HG02678 (cell line): ENCODE results near the gene KLK11.

Source experiments
- ATAC-seq: cut with Tn5 transposase; IDR thresholded peaks from one replicate; pipeline ENCODE4 v1.9.1; 2021; ENCODE audit warnings: mild to moderate bottlenecking, moderate library complexity; ENCODE audit not compliant: unreplicated experiment

KLK11 gene, protein sequence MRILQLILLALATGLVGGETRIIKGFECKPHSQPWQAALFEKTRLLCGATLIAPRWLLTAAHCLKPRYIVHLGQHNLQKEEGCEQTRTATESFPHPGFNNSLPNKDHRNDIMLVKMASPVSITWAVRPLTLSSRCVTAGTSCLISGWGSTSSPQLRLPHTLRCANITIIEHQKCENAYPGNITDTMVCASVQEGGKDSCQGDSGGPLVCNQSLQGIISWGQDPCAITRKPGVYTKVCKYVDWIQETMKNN

DNA sequence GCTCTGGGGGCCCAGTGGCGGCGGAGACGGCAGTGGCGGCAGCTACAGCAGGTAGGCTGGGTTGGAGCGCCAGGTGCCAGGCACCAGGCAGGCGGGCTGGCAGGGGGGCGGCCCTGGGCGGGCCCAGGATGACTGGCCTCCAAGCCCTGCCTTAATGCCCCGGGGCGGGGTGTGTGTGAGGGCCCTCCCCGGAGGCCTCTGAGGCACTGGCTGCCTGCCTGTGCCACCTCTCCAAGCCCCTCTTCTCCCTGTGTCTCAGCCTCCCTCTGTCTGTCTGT, at the start of gene KLK11:
TSS of gene KLK11 (minus strand) at position 63 of the 278 bp plus-strand sequence. CDS start 985 bp downstream, outside the sequence.
- ATAC-seq, result no peak

DNA sequence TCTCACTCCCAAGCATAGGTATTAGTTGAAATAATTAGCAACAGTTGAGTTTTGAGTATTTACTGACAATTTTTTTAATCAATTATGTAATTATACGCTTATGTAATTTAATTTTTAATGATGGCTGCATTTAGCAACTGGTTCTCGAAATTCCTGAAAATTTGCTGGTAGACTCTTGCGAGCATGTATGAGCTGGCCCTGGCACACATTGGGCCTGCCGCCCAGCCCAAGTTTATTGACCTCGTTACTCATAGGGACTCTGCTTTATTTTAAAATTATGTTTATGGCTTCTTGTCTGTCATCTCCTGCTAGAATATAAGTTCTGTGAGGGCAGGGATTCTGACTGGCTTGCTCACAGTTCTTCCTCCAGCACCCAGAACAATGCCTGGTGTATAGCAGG, 49.6 kb upstream of the KLK11 start:
- ATAC-seq, result no peak

DNA sequence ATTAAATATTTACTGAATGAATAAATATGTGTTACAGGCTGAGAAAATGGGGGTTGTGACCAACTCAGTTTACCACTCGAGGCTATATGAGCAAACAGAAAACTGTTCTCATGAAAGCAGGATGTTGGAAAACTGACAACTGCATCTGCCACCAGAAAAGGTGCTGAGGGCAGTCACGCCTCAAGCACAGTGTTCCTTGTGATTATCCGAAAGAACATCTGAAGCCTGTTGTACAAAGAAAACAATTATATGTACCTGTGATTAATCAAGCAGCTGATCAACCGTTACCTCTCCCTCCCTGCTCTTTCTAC, 44.6 kb upstream of the KLK11 start:
- no peak for ATAC-seq

DNA sequence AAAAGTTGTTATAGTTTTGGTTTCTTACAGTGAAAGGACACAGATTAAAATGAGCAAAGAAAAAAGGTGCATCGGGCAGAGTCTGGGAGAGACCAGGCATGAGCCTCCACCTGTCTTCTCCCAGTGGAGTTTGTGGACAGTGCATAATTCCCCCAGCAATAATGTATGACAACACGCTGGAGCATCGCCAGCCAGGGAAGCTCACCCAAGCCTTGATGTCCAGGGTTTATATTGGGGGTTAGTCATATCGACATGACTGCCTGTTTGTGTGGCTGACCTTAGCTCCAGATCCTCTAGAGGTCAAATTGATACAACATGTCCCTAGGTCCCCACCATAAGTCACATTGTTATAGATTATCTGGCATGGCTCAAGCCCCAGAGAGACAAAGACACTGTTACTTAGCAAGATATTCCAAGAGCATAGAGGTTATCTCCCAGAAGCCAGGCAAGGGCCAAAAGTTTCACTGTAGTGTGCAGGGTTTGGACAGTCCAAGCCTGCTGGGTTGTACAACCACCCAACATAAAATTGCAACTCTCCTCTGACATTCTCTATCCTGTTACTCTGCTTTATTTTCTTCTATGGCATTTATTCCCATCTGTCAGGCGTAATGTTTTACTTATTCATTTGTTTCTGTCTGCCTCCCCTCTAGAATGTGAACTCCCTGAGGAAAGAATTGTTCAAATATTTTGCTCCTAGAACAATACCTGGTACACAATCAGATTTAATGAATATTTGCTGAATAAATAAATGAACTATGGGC, 44.1 kb upstream of the KLK11 start:
- ATAC-seq, result no peak

DNA sequence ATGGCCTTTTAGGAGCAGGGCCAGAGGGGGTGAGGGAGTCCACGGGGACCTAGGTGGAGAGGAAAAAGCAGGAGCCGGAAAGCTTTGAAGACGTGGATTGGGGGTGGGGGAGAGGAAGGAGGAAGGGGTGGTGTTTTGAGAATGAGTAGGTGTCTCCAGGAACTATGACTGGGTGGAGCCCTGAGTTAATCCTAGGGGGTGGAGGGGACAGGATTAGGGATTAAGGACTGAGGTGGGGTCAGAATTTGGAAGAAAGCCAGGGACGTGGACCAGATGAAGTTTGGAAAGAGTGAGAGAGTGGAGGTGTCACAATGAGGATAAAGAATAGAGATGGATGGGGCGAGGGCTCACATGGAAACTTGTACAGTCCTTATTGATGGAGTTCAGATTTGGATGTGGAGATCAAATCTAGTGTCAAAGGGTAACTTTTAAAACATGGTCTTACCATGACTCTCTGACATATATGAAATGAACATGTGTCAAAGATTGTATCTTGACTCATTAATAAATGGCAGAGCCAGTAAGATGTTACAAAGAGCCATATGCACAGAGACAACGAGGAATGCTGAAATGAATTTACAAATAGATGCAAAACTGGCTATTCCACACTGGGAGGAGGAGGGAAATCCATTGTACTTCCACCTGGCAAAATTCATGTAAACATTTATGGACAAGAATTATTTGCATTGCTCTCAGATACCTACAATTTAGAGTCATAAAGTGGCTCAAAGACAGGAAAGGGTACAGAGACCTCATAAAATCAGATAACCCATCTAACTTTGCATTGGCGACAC, 40.2 kb upstream of the KLK11 start:
- no peak for ATAC-seq

DNA sequence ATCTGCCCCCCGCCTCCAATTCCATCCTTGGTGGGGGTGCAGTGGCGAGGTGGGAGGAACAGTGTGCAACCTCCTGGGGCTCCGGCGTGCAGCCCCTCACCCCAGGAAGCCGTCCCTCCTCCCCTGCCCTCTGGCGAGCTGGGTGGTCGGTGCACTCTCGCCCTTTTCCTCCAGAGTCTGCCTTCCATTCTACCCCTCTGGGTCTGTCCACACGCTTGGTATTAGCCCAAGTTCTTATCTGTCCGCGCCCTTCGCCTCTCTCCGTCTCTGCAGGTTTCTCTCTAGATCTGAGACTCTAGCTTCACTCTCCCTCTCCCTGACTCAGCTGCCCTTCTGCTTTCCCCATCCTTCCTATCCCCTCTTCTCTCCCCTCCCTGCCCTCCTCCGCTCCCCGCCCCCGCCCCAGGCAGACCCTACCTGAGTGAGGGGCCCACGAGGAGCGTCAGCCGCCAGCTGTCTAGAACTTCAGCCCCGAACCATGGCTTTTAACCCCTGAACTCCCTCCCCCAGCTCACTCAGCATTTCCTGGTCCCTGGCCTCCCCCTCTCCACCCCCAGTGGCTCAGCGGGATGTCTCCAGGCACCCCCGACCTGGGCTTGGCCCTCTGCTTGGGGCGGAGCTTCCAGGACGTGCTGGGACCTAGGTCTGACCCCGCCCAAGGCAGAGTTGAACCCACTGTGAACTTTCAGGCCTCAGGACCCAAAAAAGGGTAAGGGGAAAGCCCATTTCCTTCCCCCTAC, 39.0 kb upstream of the KLK11 start:
- ATAC-seq, result no peak

DNA sequence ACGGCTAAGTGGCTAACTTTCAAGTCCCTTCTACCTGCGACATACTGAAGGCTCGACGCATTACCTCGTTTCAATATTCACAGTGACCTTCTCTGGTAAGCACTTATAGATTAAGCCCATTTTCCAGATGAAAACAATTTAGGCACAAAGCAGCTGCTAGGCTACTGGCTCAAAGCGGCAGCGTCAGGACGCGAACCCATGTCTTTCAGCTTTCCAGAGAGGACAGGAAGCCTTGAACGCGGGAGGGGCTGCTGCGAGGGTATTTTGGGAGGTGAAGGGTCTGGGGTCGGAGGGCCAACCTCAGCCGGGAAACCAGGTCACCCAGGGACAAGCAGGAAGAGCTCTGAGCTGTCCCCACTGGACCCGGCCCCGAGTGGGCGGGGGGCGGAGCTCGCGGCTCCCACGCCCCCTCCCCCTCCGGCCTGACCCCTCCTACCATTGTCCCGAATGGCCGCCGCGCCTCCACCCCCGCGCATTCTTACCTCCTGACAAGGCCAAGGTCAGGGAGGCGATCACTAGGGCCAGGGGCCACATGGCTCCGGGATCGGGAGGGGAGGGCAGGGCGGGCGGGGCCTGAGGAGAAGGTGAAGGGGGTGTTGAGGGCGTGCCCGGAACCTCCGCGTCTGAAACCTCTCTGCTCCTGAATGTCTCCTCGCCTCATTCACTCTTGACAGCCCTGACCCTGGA, 38.3 kb upstream of the KLK11 start, which contains the start of gene KLK13:
TSS of gene KLK13 (minus strand) at position 559 of the 687 bp plus-strand sequence. CDS start at position 534, 25 bp downstream.
- ATAC-seq, result no peak

DNA sequence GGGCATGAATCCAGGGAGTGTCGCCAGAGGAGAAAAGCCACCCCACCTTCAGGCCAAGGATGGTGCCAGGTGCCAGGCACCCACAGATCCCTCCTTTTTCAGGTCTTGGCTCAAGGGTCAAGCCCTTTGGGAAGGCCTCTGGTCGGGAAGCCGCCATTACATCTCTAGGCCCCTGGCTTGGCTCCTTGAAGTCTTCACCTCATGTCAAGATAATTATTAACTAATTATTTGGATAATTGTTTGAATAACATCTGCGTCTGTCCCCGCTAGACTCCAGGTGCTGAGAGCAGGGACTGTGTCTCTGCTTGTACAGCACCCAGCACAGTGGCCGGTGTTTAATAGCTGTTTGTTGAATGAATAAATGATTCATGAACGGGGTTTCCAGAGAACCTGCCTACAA, 37.2 kb upstream of the KLK11 start:
- ATAC-seq, result no peak

DNA sequence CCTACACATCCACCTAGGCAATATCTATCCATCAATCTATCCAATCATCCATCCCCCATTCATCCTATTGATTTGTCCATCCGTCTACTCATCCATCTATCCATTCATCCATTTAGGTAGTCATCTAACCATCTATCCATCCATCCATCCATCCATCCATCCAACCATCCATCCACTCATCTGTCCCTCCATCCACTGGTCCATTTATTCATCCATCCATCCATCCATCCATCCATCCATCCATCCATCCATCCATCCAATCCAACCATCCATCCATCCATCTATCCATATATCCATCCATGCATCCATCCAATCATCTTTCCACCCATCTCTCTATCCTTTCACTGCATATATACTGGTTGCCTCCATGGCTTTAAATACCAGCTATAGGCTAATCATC, 34.6 kb upstream of the KLK11 start:
- ATAC-seq, result no peak

DNA sequence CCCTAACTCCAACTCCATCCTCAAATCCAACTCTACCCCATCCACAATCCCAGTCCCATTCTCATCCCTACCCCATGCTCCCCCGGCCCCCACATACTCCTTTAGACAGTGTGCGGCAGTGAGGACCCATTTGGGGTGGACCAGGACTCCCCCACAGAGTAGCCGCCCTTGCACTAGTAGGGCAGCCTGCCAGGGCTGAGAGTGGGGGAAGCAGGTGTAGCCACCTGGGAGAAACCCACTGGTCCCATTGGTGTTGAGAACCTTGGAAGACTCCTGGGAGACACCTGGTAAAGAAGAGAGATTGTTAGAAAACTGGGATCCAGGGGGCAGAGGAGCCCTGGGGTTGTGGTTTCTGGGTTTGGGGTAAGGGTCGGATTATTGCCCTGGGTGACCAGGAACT, 33.9 kb upstream of the KLK11 start:
- ATAC-seq, result no peak

DNA sequence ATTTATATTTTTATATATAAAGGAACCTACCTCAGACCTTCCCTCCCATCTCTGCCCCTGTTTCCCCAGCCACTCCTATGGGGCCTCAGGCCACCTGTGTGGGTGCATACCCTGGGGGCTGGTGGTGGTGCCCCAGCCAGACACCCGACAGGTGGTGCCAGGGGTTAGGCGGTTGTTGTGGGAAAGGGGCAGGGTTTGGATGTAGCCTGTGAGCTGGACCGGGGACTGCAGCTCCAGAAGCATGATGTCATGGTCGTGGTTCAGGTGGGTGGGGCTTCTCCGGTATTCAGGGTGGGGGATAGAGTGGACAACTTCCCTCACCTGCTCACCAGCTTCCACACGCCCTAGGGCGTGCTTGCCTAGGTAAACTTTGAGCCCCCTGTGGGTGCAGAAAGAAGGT, 33.3 kb upstream of the KLK11 start:
- no peak for ATAC-seq

DNA sequence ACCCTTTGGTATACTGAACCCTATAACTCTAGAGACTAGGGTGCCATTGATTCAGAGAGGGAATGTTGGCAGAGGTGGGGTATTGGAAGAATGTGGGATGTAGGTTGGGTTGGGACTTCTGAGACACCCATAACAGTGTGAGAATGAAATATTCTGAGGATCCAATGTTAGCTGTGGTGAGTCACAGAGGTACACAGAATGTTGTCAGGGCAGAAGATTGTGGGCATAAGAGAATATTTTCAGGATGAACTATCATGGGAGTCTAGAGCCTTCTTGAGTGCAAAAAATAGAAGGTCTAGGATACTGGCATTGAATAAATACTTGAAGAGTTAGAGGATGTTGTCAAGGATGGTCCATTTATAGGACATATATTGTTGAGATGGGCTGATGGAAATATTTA, 29.4 kb upstream of the KLK11 start:
- no peak for ATAC-seq

DNA sequence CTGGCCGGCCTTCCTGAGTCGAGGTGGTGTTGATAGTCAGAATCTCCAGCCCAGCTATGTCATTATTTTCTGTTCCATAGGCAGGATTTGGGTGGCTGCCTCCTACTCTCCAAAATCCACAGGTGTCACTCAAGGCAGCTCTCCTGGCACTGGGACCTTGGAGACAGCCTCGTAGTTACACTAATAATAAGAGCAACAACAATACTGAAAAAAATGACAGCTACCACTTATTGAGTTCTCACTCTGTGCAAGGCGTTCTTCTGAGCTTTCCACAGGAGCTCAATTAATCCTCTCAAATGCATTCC, 20.6 kb upstream of the KLK11 start:
- no peak for ATAC-seq

DNA sequence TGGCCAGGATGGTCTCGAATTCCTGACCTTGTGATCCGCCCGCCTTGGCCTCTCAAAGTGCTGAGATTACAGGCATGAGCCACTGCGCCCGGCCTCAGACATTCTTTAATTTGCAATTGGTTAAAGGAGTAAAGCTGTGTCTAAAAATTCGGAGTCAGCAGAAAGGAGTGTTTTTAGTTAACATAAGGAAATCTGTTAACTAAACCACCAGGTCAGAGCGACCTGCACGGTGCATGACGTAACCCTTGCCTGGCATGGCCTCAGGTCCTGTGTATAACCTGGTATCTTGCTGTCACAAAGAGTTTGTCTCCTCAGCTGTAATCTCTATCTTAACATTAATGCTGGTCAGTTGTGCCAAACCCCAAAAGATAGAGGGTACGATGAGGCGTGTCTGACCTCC, 17.9 kb upstream of the KLK11 start:
- no peak for ATAC-seq

DNA sequence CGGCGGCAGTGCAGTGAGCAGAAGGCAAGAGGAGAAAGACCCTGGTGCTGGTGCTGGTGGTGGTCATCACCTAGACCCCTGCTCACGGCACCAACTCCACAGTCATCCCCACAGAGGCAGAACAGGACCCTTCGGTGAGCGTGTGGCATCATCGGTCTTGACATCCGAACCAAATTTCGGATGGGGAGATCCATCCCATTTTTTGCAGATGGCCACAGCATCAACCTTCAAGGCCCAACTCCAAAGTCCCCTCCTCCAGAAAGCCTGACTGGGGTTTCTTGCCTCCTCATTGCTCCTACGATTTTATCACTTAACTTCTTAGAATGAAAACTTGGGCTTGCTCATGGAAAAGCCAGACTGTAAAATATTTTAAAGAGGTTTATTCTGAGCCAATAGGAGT, 17.1 kb upstream of the KLK11 start:
- no peak for ATAC-seq

DNA sequence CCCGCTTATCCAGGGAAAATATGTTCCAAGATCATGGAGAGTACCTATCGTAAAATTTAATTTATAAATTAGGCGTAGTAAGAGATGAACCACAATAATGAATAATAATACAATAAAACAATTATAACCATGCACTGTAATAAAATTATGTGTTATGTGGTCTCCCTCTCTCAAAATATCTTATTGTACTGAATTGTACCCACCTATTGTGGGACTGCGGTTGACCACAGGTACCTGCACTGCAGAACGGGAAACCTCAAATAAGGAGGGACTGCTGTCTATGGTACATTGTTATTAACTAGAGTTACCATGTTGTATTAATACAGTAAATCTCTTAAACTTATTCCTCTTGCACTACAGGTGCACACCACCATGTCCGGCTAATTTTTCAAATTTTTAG, 13.7 kb upstream of the KLK11 start:
- ATAC-seq, result no peak

DNA sequence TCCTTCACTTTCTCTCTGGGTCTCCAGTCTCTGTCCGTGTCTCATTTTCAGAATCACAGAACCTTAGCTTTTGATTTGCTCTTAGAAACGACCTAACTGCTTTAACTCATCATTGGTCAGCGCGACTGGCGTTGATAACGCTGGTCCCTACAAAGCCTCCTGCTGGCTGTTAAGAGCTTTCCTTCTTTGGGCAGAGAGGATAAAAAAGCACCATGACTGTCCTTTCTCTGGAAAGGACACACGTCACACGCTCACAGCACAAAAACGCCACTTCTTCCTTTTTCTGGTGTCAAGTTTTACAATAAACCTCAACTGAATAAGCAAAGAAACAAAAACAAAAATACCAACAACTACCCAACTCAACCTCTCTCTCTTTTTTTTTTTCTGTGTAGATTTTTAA, 10.1 kb upstream of the KLK11 start:
- no peak for ATAC-seq

DNA sequence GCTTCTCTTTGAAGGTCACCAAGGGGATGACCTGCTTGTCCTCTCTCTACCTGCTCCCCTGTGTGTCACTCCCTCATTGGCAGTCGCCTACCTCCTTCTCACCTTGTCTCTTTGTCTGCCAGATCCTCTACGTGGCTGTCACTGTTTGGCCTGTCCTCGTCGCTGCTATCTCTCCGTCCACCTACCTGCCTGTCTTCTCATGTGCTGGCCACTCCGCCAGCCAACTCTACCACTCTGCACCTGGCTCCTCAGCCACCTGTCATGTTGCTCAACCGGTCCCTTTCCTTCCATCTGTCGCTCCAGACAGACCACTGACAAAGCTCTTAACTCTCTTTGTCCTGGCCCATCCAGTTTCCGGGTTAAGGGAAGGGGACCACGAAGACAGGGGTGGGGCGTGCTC, 8.3 kb upstream of the KLK11 start, which contains the start of gene KLK12:
TSS of gene KLK12 (minus strand) at position 299 of the 400 bp plus-strand sequence. CDS start 381 bp downstream, outside the sequence.
- no peak for ATAC-seq

DNA sequence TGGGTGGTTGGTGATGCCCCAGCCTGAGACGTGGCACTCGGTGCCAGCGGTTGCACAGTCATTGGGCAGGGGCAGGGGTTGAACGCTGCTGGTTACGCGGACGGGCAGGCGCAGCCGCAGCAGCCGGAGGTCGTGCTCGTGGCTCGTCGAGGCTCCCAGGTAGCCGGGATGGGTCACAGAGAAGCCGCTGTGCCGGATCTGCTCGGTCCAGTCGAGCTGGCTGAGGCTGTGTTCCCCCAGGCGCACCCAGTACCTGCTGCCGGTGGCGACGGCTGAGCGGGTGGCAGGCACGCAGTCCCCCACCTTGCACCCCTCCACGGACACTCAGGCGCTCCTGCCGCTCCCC, 5.4 kb upstream of the KLK11 start:
- ATAC-seq, result no peak

DNA sequence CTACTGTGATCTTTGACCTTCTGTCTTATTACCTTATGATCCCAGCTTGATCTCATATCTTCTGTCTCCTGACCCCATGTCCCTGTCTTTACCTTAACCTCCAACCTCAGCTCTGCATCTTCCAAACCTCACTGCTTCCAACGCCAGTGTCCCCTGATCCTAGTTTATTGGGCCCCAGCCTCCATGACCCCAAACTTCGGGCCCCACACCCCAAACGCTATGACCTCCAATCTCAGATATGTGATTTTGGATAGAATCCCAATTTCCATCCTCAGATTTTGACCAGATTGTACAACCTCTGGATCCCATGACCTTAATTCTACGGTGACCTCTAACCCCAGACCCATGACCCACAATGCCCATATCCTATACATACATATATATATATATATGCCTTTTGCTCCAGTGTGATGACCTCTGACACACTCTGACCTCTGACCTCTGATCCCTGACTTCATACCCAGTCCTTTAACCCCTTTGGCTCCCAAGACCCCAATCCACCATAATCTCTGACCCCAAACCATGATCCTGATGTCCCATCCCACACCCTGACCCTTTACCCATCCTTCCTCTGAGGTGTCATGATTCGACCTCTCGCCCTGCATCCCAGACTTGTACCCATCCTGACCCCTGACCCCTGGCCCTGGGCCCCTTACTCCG, 4.9 kb upstream of the KLK11 start:
- no peak for ATAC-seq

DNA sequence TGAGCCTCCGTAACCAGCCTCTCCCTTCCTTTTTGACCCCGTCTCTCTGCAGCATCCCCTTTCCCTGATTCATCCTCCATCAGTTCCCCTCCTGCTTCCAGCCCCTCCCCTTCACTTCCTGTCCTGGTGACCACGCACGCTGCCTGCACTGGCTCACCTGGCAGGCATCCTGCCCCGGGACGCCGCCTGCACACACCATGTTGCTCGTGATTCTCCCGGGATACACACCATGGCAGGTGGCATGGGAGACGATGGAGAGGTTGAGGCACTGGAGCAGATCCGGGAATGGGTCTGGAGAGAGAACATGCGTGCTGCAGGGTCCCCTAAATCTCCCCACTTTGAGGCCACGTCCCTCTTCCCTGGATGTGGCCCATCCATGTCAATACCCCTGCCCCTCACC, 4.2 kb upstream of the KLK11 start:
- ATAC-seq, result no peak
